HCT116 (cell line): ENCODE measurements around the gene ELAVL2. TPM values are rescaled to one million over a fixed set of nuclear protein-coding genes. Genes with fewer than 3 reads are reported as not detected.

Experiments used
- ATAC-seq: fragments of 200-7000 bp; cut with Tn5 transposase; 2 replicates; pipeline ENCODE4 v1.9.1; 2020; ENCODE audit warnings: mild to moderate bottlenecking, moderate library complexity
- BruUV-seq: library from RNA; stranded (reverse); fragments of 400-500 nt; replicated peaks from 2 replicates; lab custom pipeline; 2021; lab: Mats Ljungman, UMichigan
- CTCF ChIA-PET: fragments of 300-600 bp; sonication (Branson Sonifier 250); formaldehyde crosslinking; loops from one replicate; lab custom pipeline; 2021; ENCODE audit warnings: antibody characterized with exemption; lab: Charles Lee
- POLR2A ChIA-PET: fragments of 300-600, 350-600 bp; sonication (Branson Sonifier 250); formaldehyde crosslinking; loops from one replicate; lab custom pipeline; 2021; ENCODE audit warnings: antibody characterized with exemption; lab: Charles Lee
- RAD21 ChIA-PET, 2 experiments: fragments of 300-600 bp; sonication (Branson Sonifier 250); formaldehyde crosslinking; loops; one replicate each; lab custom pipeline; 2023; ENCODE audit warnings: low total read pairs in 2 of 2; ENCODE audit not compliant: uncharacterized antibody in 2 of 2, unreplicated experiment in 2 of 2, low non-redundant PET in 1 of 2; lab: Charles Lee
- DNase-seq: peaks from one replicate; pipeline ENCODE4 v3.0.0-alpha.2; 2010; ENCODE audit warnings: low read depth, low spot score
- H2AFZ ChIP-seq: fragments of 200-600 bp; shearing (Covaris generic), sonication (generic); 2 replicates; pipeline ENCODE4 v1.6.1; 2017; ENCODE audit warnings: low read depth, mixed run types, mixed read lengths, antibody characterized with exemption, low read length; ENCODE audit not compliant: poor library complexity, severe bottlenecking
- H3K27ac ChIP-seq: 2 replicates; pipeline ENCODE4 v1.5.1; 2012; ENCODE audit warnings: low read depth, low read length
- H3K27me3 ChIP-seq: fragments of 200-600 bp; sonication (generic); 2 replicates; pipeline ENCODE4 v1.6.1; 2016; ENCODE audit warnings: mixed run types, low read length, mixed read lengths; ENCODE audit not compliant: insufficient read depth
- H3K36me3 ChIP-seq, 2 experiments: fragments of 200-500 bp in 1 of 2; fragments of 200-600 bp in 1 of 2; sonication (Bioruptor generic) in 1 of 2; sonication (generic) in 1 of 2; 2 replicates each; pipeline versions ENCODE4 v1.5.1 to v1.6.1; 2014 to 2016; ENCODE audit warnings: low read length in 2 of 2, inconsistent platforms in 1 of 2, mixed read lengths in 1 of 2, mixed run types in 1 of 2; ENCODE audit not compliant: insufficient read depth in 2 of 2, control insufficient read depth in 1 of 2
- H3K4me1 ChIP-seq, 2 experiments: fragments of 200-600 bp in 1 of 2; sonication (generic) in 1 of 2; 2 replicates each; pipeline versions ENCODE4 v1.5.1 to v1.6.1; 2012 to 2017; ENCODE audit warnings: low read length in 2 of 2, inconsistent platforms in 1 of 2, mild to moderate bottlenecking in 1 of 2, mixed read lengths in 1 of 2, mixed run types in 1 of 2, moderate library complexity in 1 of 2; ENCODE audit not compliant: insufficient read depth in 2 of 2, control insufficient read depth in 1 of 2
- H3K4me2 ChIP-seq: fragments of 200-600 bp; sonication (generic); 2 replicates; pipeline ENCODE4 v1.6.1; 2017; ENCODE audit warnings: mixed run types, low read length, mixed read lengths
- H3K4me3 ChIP-seq, 2 experiments: fragments of 200-600 bp in 1 of 2; sonication (generic) in 1 of 2; replicated peaks in 1 of 2; 2 replicates each; pipeline ENCODE4 v1.5.1; 2011 to 2016; ENCODE audit warnings: low read length in 2 of 2, control low read depth in 1 of 2, low read depth in 1 of 2, mild to moderate bottlenecking in 1 of 2, mixed read lengths in 1 of 2, mixed run types in 1 of 2
- H3K79me2 ChIP-seq: fragments of 200-600 bp; sonication (generic); 2 replicates; pipeline ENCODE4 v1.6.1; 2017; ENCODE audit warnings: mild to moderate bottlenecking, mixed run types, low read length, moderate library complexity, mixed read lengths; ENCODE audit not compliant: insufficient read depth
- H3K9ac ChIP-seq: fragments of 200-600 bp; sonication (generic); 2 replicates; pipeline ENCODE4 v1.6.1; 2016; ENCODE audit warnings: low read length, mixed read lengths
- H3K9me2 ChIP-seq: fragments of 200-600 bp; sonication (generic), shearing (Covaris generic); 2 replicates; pipeline ENCODE4 v1.6.1; 2017; ENCODE audit warnings: mixed run types, mild to moderate bottlenecking, moderate library complexity; ENCODE audit not compliant: insufficient read depth
- H3K9me3 ChIP-seq, 2 experiments: fragments of 200-500 bp in 1 of 2; fragments of 200-600 bp in 1 of 2; sonication (Bioruptor generic) in 1 of 2; sonication (generic) in 1 of 2; 2 replicates each; pipeline ENCODE4 v1.6.1; 2014 to 2017; ENCODE audit warnings: low read length in 2 of 2, mixed read lengths in 2 of 2, inconsistent platforms in 1 of 2, low read depth in 1 of 2, mild to moderate bottlenecking in 1 of 2, mixed run types in 1 of 2, moderate library complexity in 1 of 2; ENCODE audit not compliant: control insufficient read depth in 1 of 2, insufficient read depth in 1 of 2
- H4K20me1 ChIP-seq: fragments of 200-600 bp; sonication (generic), shearing (Covaris generic); 2 replicates; pipeline ENCODE4 v1.6.1; 2017; ENCODE audit warnings: mixed run types, mild to moderate bottlenecking, moderate library complexity; ENCODE audit not compliant: insufficient read depth
- CEBPB ChIP-seq: IDR thresholded peaks from 2 replicates; pipeline ENCODE4 v1.6.1; 2012; ENCODE audit warnings: low read depth
- EZH2 ChIP-seq: fragments of 200-600 bp; sonication (generic); IDR thresholded peaks from 2 replicates; pipeline ENCODE4 v1.6.1; 2017; ENCODE audit warnings: antibody characterized with exemption, mixed run types
- JUND ChIP-seq: IDR thresholded peaks from 2 replicates; pipeline ENCODE4 v1.6.1; 2012
- RAD21 ChIP-seq: IDR thresholded peaks from 2 replicates; pipeline ENCODE4 v1.6.1; 2012; ENCODE audit warnings: low read depth, mild to moderate bottlenecking
- REST ChIP-seq: IDR thresholded peaks from 2 replicates; pipeline ENCODE4 v1.6.1; 2012; ENCODE audit warnings: low read depth
- SIN3A ChIP-seq: IDR thresholded peaks from 2 replicates; pipeline ENCODE4 v1.6.1; 2012; ENCODE audit warnings: low read depth
- SRF ChIP-seq: IDR thresholded peaks from 2 replicates; pipeline ENCODE4 v1.6.1; 2012; ENCODE audit warnings: low read depth
- intact Hi-C: fragments of 100-400 bp; cut with micrococcal nuclease; formaldehyde crosslinking; loops from 2 replicates; pipeline ENCODE4 v1.10.0; 2022
- total RNA-seq: library from RNA; stranded (reverse); gene quantifications from one replicate; pipeline ENCODE4 v1.2.1, GENCODE V29; 2021; ENCODE audit not compliant: unreplicated experiment

The ELAVL2 gene
- total RNA-seq, 1 experiment from 2014 or later: not detected

GRCh38 chr9:23823269-23823668 lies 2.8 kb downstream of the ELAVL2 start:
- no peaks in the 10 kb centered on the region for H3K4me1 ChIP-seq
- no peaks in the 10 kb centered on the region for H3K79me2 ChIP-seq
- no TSS peak for BruUV-seq
- no peak for DNase-seq
- H3K27me3 ChIP-seq: no peaks in the 10 kb centered on the region
- CTCF ChIA-PET: no interaction called here
- no peaks in the 10 kb centered on the region; a peak in 1 of 4 replicates for H3K36me3 ChIP-seq
- H3K9me2 ChIP-seq: no peaks in the 10 kb centered on the region
- POLR2A ChIA-PET: no interaction called here
- no peaks in the 10 kb centered on the region for H4K20me1 ChIP-seq
- H3K9ac ChIP-seq: no peak overlapping the region
- H3K4me3 ChIP-seq: no peak overlapping the region
- TF ChIP-seq EZH2 (no peak), REST (no peak), CEBPB (no peak), SIN3A (no peak), SRF (no peak), RAD21 (no peak), JUND (no peak)
- TF ChIP-seq, all 23 proteins: peak for 0
- RAD21 ChIA-PET: no interaction called here
- Histone ChIP-seq H3K4me2 (no peak overlapping the region), H3K9me3 (peaks cover 0 to 6% of the 10 kb centered on the region in 2 experiments; a peak in 2 of 4 replicates), H2AFZ (no peak overlapping the region), H3K27ac (no peak overlapping the region)
- intact Hi-C loops: no loop called here
- ATAC-seq: no peak
